Uterus (tissue), 4 donors: ENCODE measurements around the gene SREBF1. TPM values are rescaled to one million over a fixed set of nuclear protein-coding genes. Genes with fewer than 3 reads are reported as not detected.

Experiments
- DNase-seq, 2 donors: peaks; one replicate each; pipeline ENCODE4 v3.0.0-alpha.2; 2019 to 2020
- H3K27ac ChIP-seq, 2 donors: fragments of 200-600 bp; sonication (generic); 1 replicate in 1 of 2; 2 replicates in 1 of 2; pipeline ENCODE4 v1.5.1; 2016 to 2018
- H3K27me3 ChIP-seq, 2 donors: fragments of 200-600 bp; sonication (generic); one replicate each; pipeline ENCODE4 v1.5.1; 2018 to 2019; ENCODE audit warnings: control low read depth in 1 of 2
- H3K36me3 ChIP-seq, 2 donors: fragments of 200-600 bp; sonication (generic); one replicate each; pipeline ENCODE4 v1.5.1; 2019; ENCODE audit warnings: control low read depth in 1 of 2
- H3K4me1 ChIP-seq, 2 donors: fragments of 200-600 bp; sonication (generic); one replicate each; pipeline ENCODE4 v1.5.1; 2018 to 2019; ENCODE audit warnings: control low read depth in 1 of 2
- H3K4me3 ChIP-seq, 2 donors: fragments of 200-600 bp; sonication (generic); 1 replicate in 1 of 2; 2 replicates in 1 of 2; pipeline ENCODE4 v1.5.1; 2018 to 2019; ENCODE audit warnings: mild to moderate bottlenecking in 1 of 2
- H3K9me3 ChIP-seq, 2 donors: fragments of 200-600 bp; sonication (generic); one replicate each; pipeline ENCODE4 v1.5.1; 2019; ENCODE audit warnings: control low read depth in 1 of 2
- CTCF ChIP-seq, 4 experiments: fragments of 200-600 bp in 2 of 4; fragments of 450-650 bp in 2 of 4; sonication (generic) in 2 of 4; IDR thresholded peaks; one replicate each; pipeline ENCODE4 v1.5.1; 2016 to 2019; ENCODE audit warnings: antibody characterized with exemption in 4 of 4, mild to moderate bottlenecking in 2 of 4, moderate library complexity in 1 of 4
- POLR2A ChIP-seq, 2 donors: fragments of 450-650 bp; IDR thresholded peaks; one replicate each; pipeline ENCODE4 v1.6.1; 2016; ENCODE audit warnings: antibody characterized with exemption in 2 of 2, mild to moderate bottlenecking in 1 of 2, moderate library complexity in 1 of 2
- intact Hi-C: fragments of 100-400 bp; cut with DNase I; formaldehyde crosslinking; loops from one replicate; pipeline ENCODE4 v1.15.1; 2023; ENCODE audit warnings: low total_unique reads
- total RNA-seq, 4 donors: library from RNA; depleted of rRNA in 3 of 4; stranded (reverse); fragments of >200 nt in 3 of 4; gene quantifications; one replicate each; pipeline versions ENCODE4 v1.1.0 to v1.2.4, GENCODE V29; 2014 to 2023
- donor health status: DM: yes; HTN: yes; CAD: no.

The SREBF1 gene
- total RNA-seq, 4 donors from 2014 or later: 24.8 to 94.6 (median 31.5) TPM

DNA sequence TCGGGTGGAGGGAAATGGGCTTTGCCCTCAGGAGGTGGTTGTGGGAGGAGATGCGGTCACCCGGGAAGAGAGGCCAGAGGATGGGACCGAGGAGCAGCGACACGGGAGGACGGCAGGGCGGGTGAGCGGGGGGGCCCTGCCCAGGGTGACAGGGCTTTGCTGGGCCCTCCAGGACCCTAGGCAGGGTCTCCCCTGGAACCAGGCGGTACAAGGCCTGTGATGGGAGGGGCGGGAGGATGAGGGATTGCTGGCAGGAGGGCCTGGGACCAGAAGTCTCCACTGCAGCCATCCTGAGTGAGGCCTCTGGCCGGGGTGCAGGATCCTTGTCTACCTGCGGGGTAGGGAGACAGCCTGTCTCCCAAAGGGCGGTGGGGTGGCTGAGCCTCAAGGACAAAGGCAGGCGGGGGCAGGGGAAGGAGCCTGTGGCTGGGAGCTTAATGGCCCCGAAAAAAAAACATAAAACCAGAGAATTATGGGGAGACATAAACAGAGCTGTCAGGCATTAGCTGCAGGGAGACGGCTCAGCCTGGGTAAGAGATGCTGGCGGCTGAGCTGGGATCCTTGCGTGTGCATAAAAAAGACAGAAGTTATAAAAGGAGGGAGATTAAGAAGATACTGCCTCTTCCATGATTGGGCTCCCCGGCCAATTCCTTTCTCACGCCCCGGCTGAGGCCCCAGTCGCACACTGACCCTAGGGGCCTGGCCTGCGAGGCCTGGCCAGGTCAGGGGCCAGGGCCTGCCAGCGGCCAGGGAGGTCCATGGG, 66.7 kb downstream of the SREBF1 start:
- H3K27ac ChIP-seq: peak overlapping the region; percentile 77 to 79
- H3K9me3 ChIP-seq: no peaks in the 10 kb centered on the region
- H3K4me1 ChIP-seq: peaks cover 5 to 19% of the 10 kb centered on the region in 2 donors
- H3K4me3 ChIP-seq: no peak overlapping the region
- no peak for DNase-seq
- no peaks in the 10 kb centered on the region for H3K27me3 ChIP-seq
- no peaks in the 10 kb centered on the region for H3K36me3 ChIP-seq
- intact Hi-C loops: no loop called here
- TF ChIP-seq POLR2A (IDR thresholded peaks at IDR 0.05) (no peak), CTCF (IDR thresholded peaks at IDR 0.05) (no peak)

DNA sequence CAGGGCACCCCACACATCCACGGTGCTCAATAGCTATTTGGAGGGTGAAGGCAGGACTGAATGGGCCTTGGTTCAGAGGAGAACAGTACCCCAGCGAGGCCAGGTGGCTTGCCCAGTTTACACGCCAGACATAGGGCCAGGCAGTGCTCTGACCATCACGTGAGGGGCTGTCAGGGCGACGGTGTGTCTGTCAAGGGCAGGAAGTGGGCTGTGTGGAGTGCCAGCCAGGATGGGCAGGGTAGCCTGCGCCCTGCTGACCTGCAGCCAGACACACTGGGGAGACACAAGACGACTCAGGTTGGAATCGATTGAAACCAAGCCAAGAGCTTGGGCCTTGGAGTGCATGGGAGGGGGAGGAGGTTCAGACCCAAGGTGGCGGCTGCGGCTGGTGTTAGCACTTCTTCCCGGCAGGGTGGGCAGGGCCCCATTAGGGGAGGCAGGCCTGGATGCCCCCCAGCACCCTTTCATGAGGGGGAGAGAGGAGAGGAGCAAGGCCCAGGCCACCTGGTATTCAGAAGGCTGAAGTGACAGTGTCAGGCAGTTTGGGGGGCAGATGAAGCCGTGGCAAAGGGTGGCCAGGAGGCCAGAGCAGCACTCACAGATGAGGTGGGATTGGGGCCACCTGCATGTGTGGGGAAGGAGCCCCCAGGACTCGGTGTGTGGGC, 68.2 kb downstream of the SREBF1 start:
- Histone ChIP-seq H3K4me1 (peaks cover 5 to 19% of the 10 kb centered on the region in 2 donors), H3K36me3 (no peaks in the 10 kb centered on the region), H3K27ac (peak overlapping the region; percentile 77 to 79), H3K27me3 (no peaks in the 10 kb centered on the region), H3K9me3 (no peaks in the 10 kb centered on the region), H3K4me3 (no peak overlapping the region)
- TF ChIP-seq CTCF (IDR thresholded peaks at IDR 0.05): no peak
- TF ChIP-seq POLR2A (IDR thresholded peaks at IDR 0.05): no peak
- intact Hi-C loops: no loop called here
- DNase-seq: no peak

- intact Hi-C loops: no loop called here
- H3K4me3 ChIP-seq: no peak overlapping the region
- no peak for DNase-seq
- H3K4me1 ChIP-seq: peaks cover 5 to 19% of the 10 kb centered on the region in 2 donors
- peak overlapping the region in 1 of 2 donors; percentile 77 for H3K27ac ChIP-seq
- H3K9me3 ChIP-seq: no peaks in the 10 kb centered on the region
- no peak for TF ChIP-seq CTCF (IDR thresholded peaks at IDR 0.05)
- no peaks in the 10 kb centered on the region for H3K36me3 ChIP-seq
- H3K27me3 ChIP-seq: no peaks in the 10 kb centered on the region
These were observed 68.8 kb downstream of the SREBF1 start for GRCh38 chr17:17767887-17768418.

- H3K4me1 ChIP-seq: peaks cover 5 to 19% of the 10 kb centered on the region in 2 donors
- peak overlapping the region in 1 of 2 donors; percentile 18 for H3K27ac ChIP-seq
These were observed 69.5 kb downstream of the SREBF1 start for GRCh38 chr17:17767154-17767869.

More at GRCh38 chr17:17767154-17767869, 69.5 kb downstream of the SREBF1 start:
- no peaks in the 10 kb centered on the region for H3K9me3 ChIP-seq
- intact Hi-C loops: no loop called here
- H3K27me3 ChIP-seq: no peaks in the 10 kb centered on the region
- H3K36me3 ChIP-seq: no peaks in the 10 kb centered on the region
- H3K4me3 ChIP-seq: no peak overlapping the region
- no peak for TF ChIP-seq CTCF (IDR thresholded peaks at IDR 0.05)
- TF ChIP-seq POLR2A (IDR thresholded peaks at IDR 0.05): no peak
- no peak for DNase-seq
